Measurements from ENCODE around the gene STK10.
"Not testable (repeated sequence)": the region's sequence is repeated elsewhere in the genome, so short reads cannot be mapped to it uniquely, and the experiment has no call there.

Gene STK10

GRCh38 chr5:172164769-172165212 lies 23.2 kb downstream of the STK10 start:
- no peak for DNase-seq

- no peak for DNase-seq
Observed at GRCh38 chr5:172163346-172163745, 24.7 kb downstream of the STK10 start.

GRCh38 chr5:172162987-172163343 lies 25.1 kb downstream of the STK10 start:
- DNase-seq = no peak

GRCh38 chr5:172162323-172162986 lies 25.6 kb downstream of the STK10 start:
- no peak for DNase-seq

- no peak for DNase-seq
Observed at GRCh38 chr5:172160506-172160905, 27.5 kb downstream of the STK10 start.

GRCh38 chr5:172159016-172159415 lies 29.0 kb downstream of the STK10 start:
- DNase-seq = no peak

- DNase-seq = no peak
Observed at GRCh38 chr5:172156541-172156994, 31.5 kb downstream of the STK10 start.

- not testable (repeated sequence) for DNase-seq
Observed at GRCh38 chr5:172155101-172155500, 32.9 kb downstream of the STK10 start.

GRCh38 chr5:172153695-172154094 lies 34.3 kb downstream of the STK10 start:
- DNase-seq = no peak

- no peak for DNase-seq
Observed at GRCh38 chr5:172151661-172152210, 36.3 kb downstream of the STK10 start.

GRCh38 chr5:172150514-172151425 lies 37.3 kb downstream of the STK10 start:
- DNase-seq = no peak

GRCh38 chr5:172149481-172149880 lies 38.5 kb downstream of the STK10 start:
- not testable (repeated sequence) for DNase-seq

- no peak for DNase-seq
Observed at GRCh38 chr5:172149073-172149472, 39.0 kb downstream of the STK10 start.

- no peak for DNase-seq
Observed at GRCh38 chr5:172148381-172148780, 39.6 kb downstream of the STK10 start.

- no peak for DNase-seq
Observed at GRCh38 chr5:172147857-172148256, 40.2 kb downstream of the STK10 start.

- DNase-seq = no peak
Observed at GRCh38 chr5:172146748-172147092, 41.3 kb downstream of the STK10 start.

- DNase-seq = no peak
Observed at GRCh38 chr5:172145870-172146747, 41.9 kb downstream of the STK10 start.

GRCh38 chr5:172144931-172145869 lies 42.8 kb downstream of the STK10 start:
- DNase-seq = no peak

GRCh38 chr5:172144291-172144815 lies 43.7 kb downstream of the STK10 start:
- DNase-seq = no peak

GRCh38 chr5:172143875-172144274 lies 44.1 kb downstream of the STK10 start:
- no peak for DNase-seq

- DNase-seq = no peak
Observed at GRCh38 chr5:172142709-172143215, 45.3 kb downstream of the STK10 start.

Data from RPMI8226 (cell line).